Measurements from ENCODE around the gene ACE. TPM values are rescaled to one million over a fixed set of nuclear protein-coding genes. Genes with fewer than 3 reads are reported as not detected.
"Not testable (repeated sequence)": the region's sequence is repeated elsewhere in the genome, so short reads cannot be mapped to it uniquely, and the experiment has no call there.

ACE gene
- total RNA-seq, 1 donor from 2014 or later, result 14.0 TPM

GRCh38 chr17:63442074-63442473, 34.8 kb upstream of the ACE start:
- ATAC-seq, result no peak
- DNase-seq (ENCODE audit: low spot score), result no peak
- intact Hi-C loops (cut with DNase I), result no loop called here

- intact Hi-C loops (cut with DNase I), result no loop called here
- ATAC-seq, result no peak
- DNase-seq (ENCODE audit: low spot score), result no peak
Observed at GRCh38 chr17:63442549-63443035, 34.3 kb upstream of the ACE start.

- DNase-seq (ENCODE audit: low spot score) (no peak), ATAC-seq (no peak)
- intact Hi-C loops (cut with DNase I), result no loop called here
Observed at GRCh38 chr17:63443053-63443452, 33.8 kb upstream of the ACE start.

GRCh38 chr17:63444457-63444856, 32.4 kb upstream of the ACE start:
- ATAC-seq (no peak), DNase-seq (ENCODE audit: low spot score) (no peak)
- intact Hi-C loops (cut with DNase I), result no loop called here

GRCh38 chr17:63445065-63445464, 31.8 kb upstream of the ACE start:
- intact Hi-C loops (cut with DNase I), result no loop called here
- DNase-seq (ENCODE audit: low spot score) (no peak), ATAC-seq (no peak)

GRCh38 chr17:63445571-63445953, 31.3 kb upstream of the ACE start:
- intact Hi-C loops (cut with DNase I), result no loop called here
- ATAC-seq (no peak), DNase-seq (ENCODE audit: low spot score) (no peak)

GRCh38 chr17:63445954-63446752, 30.7 kb upstream of the ACE start, which contains the start of gene CYB561:
Gene CYB561 (minus strand): TSS chr17:63446306. CDS start chr17:63437547, 8,759 bp downstream.
- ATAC-seq (peak; percentile 72), DNase-seq (ENCODE audit: low spot score) (peak; percentile 88)
- intact Hi-C loops (cut with DNase I), result no loop called here

- ATAC-seq, result peak; percentile 81
- intact Hi-C loops (cut with DNase I), result no loop called here
- peak; percentile 82 for DNase-seq (ENCODE audit: low spot score)
Observed at GRCh38 chr17:63446753-63447470, 29.9 kb upstream of the ACE start.

GRCh38 chr17:63447471-63448009, 29.3 kb upstream of the ACE start:
- intact Hi-C loops (cut with DNase I), result no loop called here
- DNase-seq (ENCODE audit: low spot score), result no peak
- ATAC-seq, result peak; percentile 9

GRCh38 chr17:63448655-63449054, 28.2 kb upstream of the ACE start:
- ATAC-seq (no peak), DNase-seq (ENCODE audit: low spot score) (no peak)
- intact Hi-C loops (cut with DNase I), result no loop called here

GRCh38 chr17:63450551-63450950, 26.3 kb upstream of the ACE start:
- intact Hi-C loops (cut with DNase I), result no loop called here
- DNase-seq (ENCODE audit: low spot score) (no peak), ATAC-seq (no peak)

- intact Hi-C loops (cut with DNase I), result no loop called here
- no peak for ATAC-seq
- DNase-seq (ENCODE audit: low spot score), result no peak
Observed at GRCh38 chr17:63451150-63451549, 25.7 kb upstream of the ACE start.

GRCh38 chr17:63452046-63452961, 24.6 kb upstream of the ACE start:
- DNase-seq (ENCODE audit: low spot score) (no peak), ATAC-seq (no peak)
- intact Hi-C loops (cut with DNase I), result no loop called here

GRCh38 chr17:63452962-63453551, 23.8 kb upstream of the ACE start:
- ATAC-seq, result no peak
- intact Hi-C loops (cut with DNase I), result no loop called here
- no peak for DNase-seq (ENCODE audit: low spot score)

- intact Hi-C loops (cut with DNase I); ATAC-seq; DNase-seq (ENCODE audit: low spot score): not testable (repeated sequence)
Observed at GRCh38 chr17:63454357-63454756, 22.5 kb upstream of the ACE start.

GRCh38 chr17:63454915-63455314, 21.9 kb upstream of the ACE start:
- ATAC-seq (peak; percentile 40), DNase-seq (ENCODE audit: low spot score) (no peak)
- intact Hi-C loops (cut with DNase I), result no loop called here

- DNase-seq (ENCODE audit: low spot score) (no peak), ATAC-seq (no peak)
- intact Hi-C loops (cut with DNase I), result no loop called here
Observed at GRCh38 chr17:63455417-63455816, 21.4 kb upstream of the ACE start.

- ATAC-seq (no peak), DNase-seq (ENCODE audit: low spot score) (no peak)
- intact Hi-C loops (cut with DNase I), result no loop called here
Observed at GRCh38 chr17:63458478-63458877, 18.4 kb upstream of the ACE start.

GRCh38 chr17:63460018-63460417, 16.8 kb upstream of the ACE start:
- ATAC-seq (no peak), DNase-seq (ENCODE audit: low spot score) (no peak)
- intact Hi-C loops (cut with DNase I), result no loop called here
